Small intestine (tissue), 7 donors: ENCODE measurements around the gene OPALIN. TPM values are rescaled to one million over a fixed set of nuclear protein-coding genes. Genes with fewer than 3 reads are reported as not detected.

Source experiments
- DNase-seq, 2 donors: peaks; one replicate each; pipeline versions ENCODE4 v3.0.0 to v3.0.0-alpha.2; 2013
- FAIRE-seq: peaks from 2 replicates; lab custom pipeline; 2012; peaks lifted over from hg19 to GRCh38; lab: Jason Lieb, UNC
- H3K27ac ChIP-seq, 3 donors: one replicate each; pipeline ENCODE4 v1.5.1; 2013; ENCODE audit warnings: low read length in 2 of 3, mild to moderate bottlenecking in 2 of 3, control low read depth in 1 of 3, inconsistent platforms in 1 of 3, low read depth in 1 of 3, moderate library complexity in 1 of 3
- H3K27me3 ChIP-seq, 3 donors: one replicate each; pipeline ENCODE4 v1.6.1; 2013; ENCODE audit warnings: low read length in 3 of 3, inconsistent platforms in 1 of 3; ENCODE audit not compliant: control insufficient read depth in 3 of 3, insufficient read depth in 3 of 3
- H3K36me3 ChIP-seq, 3 donors: one replicate each; pipeline ENCODE4 v1.6.1; 2013; ENCODE audit warnings: low read length in 3 of 3, inconsistent platforms in 1 of 3, low read depth in 1 of 3, mild to moderate bottlenecking in 1 of 3, moderate library complexity in 1 of 3; ENCODE audit not compliant: control insufficient read depth in 3 of 3, insufficient read depth in 2 of 3
- H3K4me1 ChIP-seq, 3 donors: one replicate each; pipeline ENCODE4 v1.6.1; 2013; ENCODE audit warnings: low read length in 2 of 3, inconsistent platforms in 1 of 3, low read depth in 1 of 3, mild to moderate bottlenecking in 1 of 3, moderate library complexity in 1 of 3; ENCODE audit not compliant: control insufficient read depth in 3 of 3, insufficient read depth in 2 of 3
- H3K4me3 ChIP-seq, 3 donors: one replicate each; pipeline ENCODE4 v1.5.1; 2013; ENCODE audit warnings: low read length in 3 of 3, control low read depth in 1 of 3, inconsistent platforms in 1 of 3, low read depth in 1 of 3, mild to moderate bottlenecking in 1 of 3, moderate library complexity in 1 of 3
- H3K9me3 ChIP-seq, 2 donors: one replicate each; pipeline ENCODE4 v1.6.1; 2013; ENCODE audit warnings: low read depth in 1 of 2, low read length in 1 of 2; ENCODE audit not compliant: control insufficient read depth in 2 of 2, insufficient read depth in 1 of 2
- WGBS, 3 donors: extraction: QIAGEN DNeasy Blood & Tissue Kit; methylation state at CpG; one replicate each; pipeline ENCODE4 v1.1.7; 2013; 5-methylcytosine and 5-hydroxymethylcytosine counted together
- polyA plus RNA-seq, 4 donors: library from polyadenylated mRNA; stranded (reverse) in 3 of 4; unstranded in 1 of 4; fragments of 200-250 nt in 3 of 4; fragments of 120-200 nt in 1 of 4; gene quantifications; one replicate each; pipeline versions ENCODE4 v1.2.1 to v1.2.3, GENCODE V29; 2013
- donor health status: healthy with polysubstance abuse.
- donor health status: control.
- donor health status: control.
- donor health status: Bipolar disorder and iron deficiency.
- donor health status: healthy.

Gene OPALIN
- polyA plus RNA-seq, 4 donors: not detected

- no peaks in the 10 kb centered on the region for H3K27me3 ChIP-seq
- DNase-seq (peak; percentile 70 to 80), FAIRE-seq (peak; percentile 36)
- no peak overlapping the region for H3K27ac ChIP-seq
- no peaks in the 10 kb centered on the region for H3K36me3 ChIP-seq
- 27 to 36% (median 31%) methylated on average over 6 to 7 of the region's 7 CpGs for WGBS, 3 donors
- H3K4me3 ChIP-seq: no peak overlapping the region
- no peaks in the 10 kb centered on the region for H3K4me1 ChIP-seq
- H3K9me3 ChIP-seq: no peaks in the 10 kb centered on the region
These were observed 18.6 kb downstream of the OPALIN start for GRCh38 chr10:96339956-96340904.

GRCh38 chr10:96339383-96339782 is 19.4 kb downstream of the OPALIN start:
- 91 to 94% (median 94%) methylated on average over 4 of the region's 4 CpGs for WGBS, 3 donors
- no peak for FAIRE-seq

GRCh38 chr10:96338279-96338925 is 20.4 kb downstream of the OPALIN start:
- WGBS, 3 donors: 57 to 63% (median 58%) methylated on average over 5 of the region's 5 CpGs
- no peaks in the 10 kb centered on the region for H3K27me3 ChIP-seq
- FAIRE-seq: no peak

More at GRCh38 chr10:96339383-96339782, 19.4 kb downstream of the OPALIN start:
- Histone ChIP-seq H3K4me3 (no peak overlapping the region), H3K27me3 (no peaks in the 10 kb centered on the region), H3K4me1 (no peaks in the 10 kb centered on the region), H3K9me3 (no peaks in the 10 kb centered on the region), H3K27ac (no peak overlapping the region), H3K36me3 (no peaks in the 10 kb centered on the region)
- no peak for DNase-seq

GRCh38 chr10:96337106-96337505 is 21.7 kb downstream of the OPALIN start:
- WGBS, 3 donors: 87 to 95% (median 91%) methylated on average over 2 of the region's 2 CpGs
- no peak for FAIRE-seq
- Histone ChIP-seq H3K27ac (no peak overlapping the region), H3K36me3 (no peaks in the 10 kb centered on the region), H3K9me3 (no peaks in the 10 kb centered on the region), H3K4me1 (no peaks in the 10 kb centered on the region), H3K27me3 (no peaks in the 10 kb centered on the region), H3K4me3 (no peak overlapping the region)
- DNase-seq: no peak

More at GRCh38 chr10:96338279-96338925, 20.4 kb downstream of the OPALIN start:
- Histone ChIP-seq H3K9me3 (no peaks in the 10 kb centered on the region), H3K27ac (no peak overlapping the region), H3K4me3 (no peak overlapping the region), H3K36me3 (no peaks in the 10 kb centered on the region), H3K4me1 (no peaks in the 10 kb centered on the region)
- DNase-seq: no peak

GRCh38 chr10:96334616-96335526 is 23.9 kb downstream of the OPALIN start:
- Histone ChIP-seq H3K27me3 (no peaks in the 10 kb centered on the region), H3K36me3 (no peaks in the 10 kb centered on the region), H3K9me3 (no peaks in the 10 kb centered on the region), H3K27ac (no peak overlapping the region), H3K4me1 (no peaks in the 10 kb centered on the region), H3K4me3 (no peak overlapping the region)
- FAIRE-seq (no peak), DNase-seq (peak; percentile 70 to 77)
- WGBS, 3 donors: 17 to 35% (median 24%) methylated on average over 5 of the region's 5 CpGs

GRCh38 chr10:96333101-96333500 is 25.7 kb downstream of the OPALIN start:
- DNase-seq (no peak), FAIRE-seq (no peak)
- no peak overlapping the region for H3K4me3 ChIP-seq
- no peak overlapping the region for H3K27ac ChIP-seq
- no peaks in the 10 kb centered on the region for H3K4me1 ChIP-seq
- WGBS, 3 donors: 26 to 48% (median 26%) methylated on average over 1 of the region's 1 CpG
- no peaks in the 10 kb centered on the region for H3K36me3 ChIP-seq
- H3K27me3 ChIP-seq: peaks cover 0 to 2% (median 0%) of the 10 kb centered on the region in 3 donors
- H3K9me3 ChIP-seq: no peaks in the 10 kb centered on the region

GRCh38 chr10:96327462-96327861 is 31.3 kb downstream of the OPALIN start:
- H3K9me3 ChIP-seq: no peaks in the 10 kb centered on the region
- DNase-seq: no peak
- no peaks in the 10 kb centered on the region for H3K36me3 ChIP-seq
- FAIRE-seq: no peak
- no peak overlapping the region for H3K27ac ChIP-seq
- 86 to 89% (median 87%) methylated on average over 7 of the region's 7 CpGs for WGBS, 3 donors
- H3K4me3 ChIP-seq: no peak overlapping the region
- no peaks in the 10 kb centered on the region for H3K4me1 ChIP-seq
- H3K27me3 ChIP-seq: peaks cover 0 to 6% (median 0%) of the 10 kb centered on the region in 3 donors
